ENCODE measurements around the gene NFS1.

DNA sequence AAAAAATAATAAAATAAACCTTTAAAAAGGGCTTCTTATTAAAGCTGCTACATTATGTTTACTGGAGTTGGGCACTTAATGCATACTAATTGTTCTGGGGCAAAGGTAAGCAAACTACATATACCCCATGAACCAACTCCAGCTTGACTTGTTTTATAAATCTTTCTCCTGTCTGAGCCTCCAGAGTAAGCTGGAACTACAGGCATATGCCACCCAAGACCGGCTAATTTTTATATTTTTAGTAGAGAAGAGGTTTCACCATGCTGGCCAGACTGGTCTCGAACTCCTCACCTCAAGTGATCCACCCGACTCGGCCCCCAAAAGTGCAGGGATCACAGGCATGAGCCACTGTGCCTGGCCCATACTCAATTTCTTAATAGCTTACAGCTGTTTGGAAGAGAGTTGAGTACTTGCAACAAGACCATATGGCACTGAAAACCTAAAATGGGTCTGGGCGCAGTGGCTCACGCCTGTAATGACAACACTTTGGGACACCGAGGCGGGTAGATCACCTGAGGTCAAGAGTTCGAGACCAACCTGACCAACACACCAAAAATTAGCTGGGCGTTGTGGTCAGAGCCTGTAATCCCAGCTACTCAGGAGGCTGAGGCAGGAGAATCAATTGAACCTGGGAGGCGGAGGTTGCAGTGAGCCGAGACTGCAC is 20.0 kb upstream of the NFS1 start:
- TF ChIP-seq, protein P1, sequence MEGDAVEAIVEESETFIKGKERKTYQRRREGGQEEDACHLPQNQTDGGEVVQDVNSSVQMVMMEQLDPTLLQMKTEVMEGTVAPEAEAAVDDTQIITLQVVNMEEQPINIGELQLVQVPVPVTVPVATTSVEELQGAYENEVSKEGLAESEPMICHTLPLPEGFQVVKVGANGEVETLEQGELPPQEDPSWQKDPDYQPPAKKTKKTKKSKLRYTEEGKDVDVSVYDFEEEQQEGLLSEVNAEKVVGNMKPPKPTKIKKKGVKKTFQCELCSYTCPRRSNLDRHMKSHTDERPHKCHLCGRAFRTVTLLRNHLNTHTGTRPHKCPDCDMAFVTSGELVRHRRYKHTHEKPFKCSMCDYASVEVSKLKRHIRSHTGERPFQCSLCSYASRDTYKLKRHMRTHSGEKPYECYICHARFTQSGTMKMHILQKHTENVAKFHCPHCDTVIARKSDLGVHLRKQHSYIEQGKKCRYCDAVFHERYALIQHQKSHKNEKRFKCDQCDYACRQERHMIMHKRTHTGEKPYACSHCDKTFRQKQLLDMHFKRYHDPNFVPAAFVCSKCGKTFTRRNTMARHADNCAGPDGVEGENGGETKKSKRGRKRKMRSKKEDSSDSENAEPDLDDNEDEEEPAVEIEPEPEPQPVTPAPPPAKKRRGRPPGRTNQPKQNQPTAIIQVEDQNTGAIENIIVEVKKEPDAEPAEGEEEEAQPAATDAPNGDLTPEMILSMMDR (IDR thresholded peaks at IDR 0.05; ENCODE audit: poor library complexity): no peak
- no peak for TF ChIP-seq EZH2 (IDR thresholded peaks at IDR 0.05; ENCODE audit: borderline replicate concordance)
